GM18951 (cell line): ENCODE data around the gene TACC2.

Source experiments
- POLR2A ChIP-seq: IDR thresholded peaks from 4 replicates; pipeline ENCODE4 v1.6.1; 2011; ENCODE audit warnings: mild to moderate bottlenecking; ENCODE audit not compliant: insufficient read length, insufficient read depth; ENCODE audit errors: extremely low read depth
- in situ Hi-C: fragments of 300-500 bp; cut with MboI; formaldehyde crosslinking; loops from one replicate; pipeline ENCODE4 v1.12.0; 2022; ENCODE audit warnings: low sequenced_read_pairs, mixed read lengths, inconsistent platforms; ENCODE audit not compliant: unreplicated experiment

The TACC2 gene

GRCh38 chr10:122224159-122224558 is 235.2 kb downstream of the TACC2 start:
- no peak for TF ChIP-seq POLR2A
- in situ Hi-C loops: no loop called here

- in situ Hi-C loops: no loop called here
- TF ChIP-seq POLR2A: no peak
Observed at GRCh38 chr10:122225330-122225729, 236.4 kb downstream of the TACC2 start.

DNA sequence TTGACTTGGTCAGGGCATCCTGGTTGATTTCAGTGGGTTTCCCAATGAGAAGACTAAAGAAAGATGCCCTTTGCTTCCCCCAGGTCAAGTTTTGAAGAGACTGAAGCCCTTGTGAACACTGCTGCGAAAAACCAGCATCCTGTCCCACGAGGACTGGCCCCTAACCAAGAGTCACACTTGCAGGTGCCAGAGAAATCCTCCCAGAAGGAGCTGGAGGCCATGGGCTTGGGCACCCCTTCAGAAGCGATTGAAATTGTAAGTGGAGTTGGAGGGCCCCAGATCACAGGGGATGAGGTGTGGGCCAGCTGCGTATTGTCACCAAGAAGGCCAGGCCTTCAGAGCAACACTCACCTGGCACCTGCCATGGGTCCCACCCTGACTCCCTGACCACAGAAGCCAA is 238.8 kb downstream of the TACC2 start:
- in situ Hi-C loops: no loop called here

DNA sequence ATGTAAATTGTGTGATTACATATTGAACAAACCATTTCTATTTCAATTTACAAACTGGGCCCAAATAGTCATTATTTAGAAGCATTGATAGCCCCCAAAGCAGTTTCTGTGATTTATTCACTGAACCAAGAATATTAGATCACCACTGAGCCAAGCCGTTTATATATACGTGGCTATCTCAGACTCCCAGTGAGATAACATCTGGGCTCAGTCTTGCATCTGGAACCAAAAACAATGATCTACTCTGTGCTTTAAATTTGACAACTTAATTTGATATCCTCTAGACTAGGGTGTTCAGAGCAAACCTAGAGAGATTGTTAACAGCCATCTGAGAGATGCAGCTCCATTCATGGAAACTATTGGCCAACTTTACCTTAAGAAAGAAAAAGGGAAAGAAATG is 240.7 kb downstream of the TACC2 start:
- in situ Hi-C loops: no loop called here
- no peak for TF ChIP-seq POLR2A

More for the DNA sequence above, 238.8 kb downstream of the TACC2 start:
- no peak for TF ChIP-seq POLR2A

DNA sequence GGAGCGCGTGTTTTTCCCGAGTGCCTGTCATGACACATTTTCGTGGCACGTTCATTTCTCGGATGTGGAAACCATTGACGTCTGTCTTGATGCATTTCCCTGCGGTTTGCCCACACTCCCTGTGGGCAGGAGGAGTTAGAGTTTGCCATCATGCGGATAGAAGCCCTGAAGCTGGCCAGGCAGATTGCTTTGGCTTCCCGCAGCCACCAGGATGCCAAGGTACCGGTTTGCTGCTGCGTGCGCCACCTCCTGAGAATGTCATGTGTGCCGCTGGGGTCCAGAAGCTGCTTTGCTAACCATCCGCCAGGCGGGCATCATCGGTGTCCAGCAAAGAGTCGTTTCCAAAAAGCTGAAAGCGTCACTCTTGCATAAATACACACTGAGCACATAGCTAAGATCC is 241.3 kb downstream of the TACC2 start:
- TF ChIP-seq POLR2A: no peak
- in situ Hi-C loops: no loop called here

DNA sequence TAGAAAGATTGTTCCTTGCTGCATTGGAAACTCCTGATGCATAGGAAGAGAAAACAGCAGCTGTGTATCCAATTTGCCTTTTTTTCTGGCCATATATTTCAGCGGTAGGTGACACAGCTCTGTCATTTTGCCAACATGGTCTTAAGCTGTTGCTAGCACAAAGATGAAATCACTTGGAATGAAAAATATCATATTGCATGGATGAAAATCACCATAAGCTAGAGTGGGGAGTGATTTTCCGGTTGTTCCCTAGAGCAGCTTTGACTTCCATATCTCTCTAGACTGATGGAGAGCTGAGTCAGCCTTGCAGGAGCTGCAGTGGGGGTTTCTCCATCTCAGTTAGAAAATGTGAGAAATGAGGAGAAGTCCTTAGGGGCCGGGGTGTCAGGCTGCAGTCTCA is 243.8 kb downstream of the TACC2 start:
- no peak for TF ChIP-seq POLR2A
- in situ Hi-C loops: no loop called here

DNA sequence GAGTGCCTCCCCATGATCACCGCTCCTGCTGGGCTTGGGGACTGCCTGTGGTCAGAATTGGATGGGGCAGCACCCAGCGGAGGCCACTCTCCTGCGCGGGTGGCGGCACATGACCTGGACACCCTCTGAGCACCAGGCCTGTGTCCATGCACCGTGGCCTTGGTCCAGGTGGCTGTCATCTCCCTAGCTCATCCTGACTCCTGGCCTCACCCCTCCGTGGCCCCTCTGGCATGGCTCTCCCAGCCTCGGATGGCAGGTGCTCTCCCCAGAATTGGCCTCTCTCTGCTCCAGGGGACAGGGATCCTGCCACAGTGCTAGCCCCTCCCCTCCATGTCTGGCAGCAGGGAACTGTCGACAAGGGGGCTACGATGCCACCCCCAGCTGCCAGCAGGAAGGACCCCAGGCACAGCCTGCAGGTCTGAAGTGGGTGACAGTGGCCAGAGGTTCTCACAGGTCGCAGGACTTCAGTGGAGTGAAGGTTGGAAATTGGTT is 244.9 kb downstream of the TACC2 start:
- in situ Hi-C loops: no loop called here
- no peak for TF ChIP-seq POLR2A

DNA sequence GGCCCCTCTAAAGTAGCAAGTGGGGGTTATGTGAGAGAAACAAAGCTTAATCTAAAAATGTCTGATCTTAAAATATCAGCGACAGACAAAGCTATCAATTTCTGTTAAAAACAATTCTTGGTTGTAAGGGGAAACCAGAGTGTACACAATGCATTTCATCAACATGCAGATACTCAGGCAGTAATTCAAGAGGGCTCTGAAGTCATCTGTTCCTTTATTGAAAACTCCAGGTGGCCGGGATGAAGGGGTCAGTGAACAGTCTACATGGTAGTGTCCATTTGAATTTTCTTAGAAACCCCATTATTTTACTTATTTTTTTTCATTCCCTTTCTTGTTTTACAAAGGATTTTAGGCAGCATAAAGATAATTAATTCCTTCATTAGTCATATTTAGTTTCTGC is 245.5 kb downstream of the TACC2 start:
- TF ChIP-seq POLR2A: no peak
- in situ Hi-C loops: no loop called here

DNA sequence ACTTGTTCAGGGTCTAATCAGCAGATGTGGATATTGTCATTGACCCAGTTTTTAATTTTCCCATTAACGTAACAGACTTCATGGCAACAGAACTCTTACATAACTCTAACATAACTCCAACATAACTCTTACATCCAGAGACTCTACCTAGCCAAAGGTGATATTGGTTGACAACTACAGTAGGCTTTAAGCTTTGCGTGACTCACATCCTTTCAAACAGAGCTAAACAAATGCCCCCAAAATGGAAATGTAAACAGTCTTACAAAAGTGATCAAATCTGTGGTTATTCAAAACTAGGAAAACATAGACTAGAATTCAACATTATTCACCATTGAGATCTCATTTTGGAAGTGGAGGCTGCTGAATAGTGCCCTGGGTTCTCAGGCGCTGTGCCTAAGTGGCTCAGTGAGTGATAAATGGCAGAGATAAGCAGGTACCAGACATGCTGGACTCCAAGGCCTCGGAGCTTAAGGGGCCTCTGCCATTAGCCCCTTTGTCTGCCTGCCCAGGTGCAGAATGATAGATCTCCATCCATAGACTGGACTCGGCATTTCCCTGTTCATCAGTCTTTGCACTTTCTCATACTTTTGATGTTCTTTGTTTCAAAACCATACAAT is 247.8 kb downstream of the TACC2 start:
- TF ChIP-seq POLR2A: no peak
- in situ Hi-C loops: no loop called here

GRCh38 chr10:122237331-122237990 is 248.5 kb downstream of the TACC2 start:
- in situ Hi-C loops: no loop called here
- TF ChIP-seq POLR2A: no peak

- TF ChIP-seq POLR2A: no peak
- in situ Hi-C loops: no loop called here
Observed at GRCh38 chr10:122239578-122240257, 250.8 kb downstream of the TACC2 start.

GRCh38 chr10:122240401-122240800 is 251.4 kb downstream of the TACC2 start:
- no peak for TF ChIP-seq POLR2A
- in situ Hi-C loops: no loop called here

GRCh38 chr10:122241836-122242235 is 252.9 kb downstream of the TACC2 start:
- in situ Hi-C loops: no loop called here
- TF ChIP-seq POLR2A: no peak

DNA sequence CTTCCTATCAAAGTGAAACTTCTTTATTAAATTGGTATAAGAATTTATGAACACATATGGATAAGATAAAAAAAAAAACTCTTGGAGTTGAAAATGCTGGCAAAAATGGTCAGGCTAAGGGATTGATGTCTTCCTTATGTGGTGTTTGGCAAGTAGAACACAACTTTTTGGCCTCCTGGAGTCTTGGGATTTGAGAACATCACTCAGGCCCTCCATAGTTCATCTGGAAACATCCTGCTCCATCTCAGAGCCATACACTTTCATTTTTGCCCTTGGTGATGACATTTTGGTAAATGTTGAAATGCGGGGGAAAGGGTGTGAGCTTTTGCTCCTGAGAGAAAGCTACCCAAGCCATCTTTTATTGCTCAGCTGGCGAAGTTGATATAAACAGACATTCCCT is 254.6 kb downstream of the TACC2 start:
- in situ Hi-C loops: no loop called here

More for the DNA sequence above, 254.6 kb downstream of the TACC2 start:
- TF ChIP-seq POLR2A: no peak
